ENCODE data around the gene ZFR2. TPM values are rescaled to one million over a fixed set of nuclear protein-coding genes. Genes with fewer than 3 reads are reported as not detected.

Gene ZFR2
- total RNA-seq, 2 donors from 2014 or later = 10.2 TPM; not detected in 1

GRCh38 chr19:3839941-3840340, 28.9 kb downstream of the ZFR2 start:
- Histone ChIP-seq H3K4me3 (no peak overlapping the region), H3K36me3 (no peaks in the 10 kb centered on the region), H3K4me1 (replicated peaks) (no peaks in the 10 kb centered on the region), H3K27ac (no peak overlapping the region), H3K9me3 (no peaks in the 10 kb centered on the region), H3K27me3 (replicated peaks; ENCODE audit: insufficient read depth) (no peaks in the 10 kb centered on the region)
- 51% methylated on average over 13 of the region's 13 CpGs for WGBS
- no peak for DNase-seq (ENCODE audit: low spot score)
- no peak for TF ChIP-seq POLR2AphosphoS5 (IDR thresholded peaks at IDR 0.05)
- TF ChIP-seq CTCF (IDR thresholded peaks at IDR 0.05) = no peak
- no peak for TF ChIP-seq POLR2A (IDR thresholded peaks at IDR 0.05)
- intact Hi-C loops (cut with DNase I) = no loop called here

- Histone ChIP-seq H3K36me3 (no peaks in the 10 kb centered on the region), H3K9me3 (no peaks in the 10 kb centered on the region), H3K4me1 (replicated peaks) (no peaks in the 10 kb centered on the region), H3K27ac (no peak overlapping the region), H3K4me3 (no peak overlapping the region), H3K27me3 (replicated peaks; ENCODE audit: insufficient read depth) (no peaks in the 10 kb centered on the region)
- WGBS = 80% methylated on average over 13 of the region's 13 CpGs
- intact Hi-C loops (cut with DNase I) = no loop called here
- DNase-seq (ENCODE audit: low spot score) = no peak
- TF ChIP-seq POLR2A (IDR thresholded peaks at IDR 0.05) = no peak
Observed at GRCh38 chr19:3838661-3839060, 30.2 kb downstream of the ZFR2 start.

- H3K4me1 ChIP-seq (replicated peaks) = no peaks in the 10 kb centered on the region
- H3K36me3 ChIP-seq = no peaks in the 10 kb centered on the region
- TF ChIP-seq POLR2A (IDR thresholded peaks at IDR 0.05) (no peak), POLR2AphosphoS5 (IDR thresholded peaks at IDR 0.05) (no peak), CTCF (IDR thresholded peaks at IDR 0.05) (no peak)
- 92% methylated on average over 19 of the region's 19 CpGs for WGBS
- no peaks in the 10 kb centered on the region for H3K27me3 ChIP-seq (replicated peaks; ENCODE audit: insufficient read depth)
- no peaks in the 10 kb centered on the region for H3K9me3 ChIP-seq
- no peak for DNase-seq (ENCODE audit: low spot score)
- no peak overlapping the region for H3K4me3 ChIP-seq
- no peak overlapping the region for H3K27ac ChIP-seq
- intact Hi-C loops (cut with DNase I) = no loop called here
Observed at GRCh38 chr19:3837922-3838321, 30.9 kb downstream of the ZFR2 start.

- H3K4me1 ChIP-seq (replicated peaks) = no peaks in the 10 kb centered on the region
- TF ChIP-seq CTCF (IDR thresholded peaks at IDR 0.05) (no peak), POLR2AphosphoS5 (IDR thresholded peaks at IDR 0.05) (no peak), POLR2A (IDR thresholded peaks at IDR 0.05) (no peak)
- intact Hi-C loops (cut with DNase I) = no loop called here
- no peak for DNase-seq (ENCODE audit: low spot score)
- H3K9me3 ChIP-seq = no peaks in the 10 kb centered on the region
- H3K27ac ChIP-seq = no peak overlapping the region
- H3K36me3 ChIP-seq = no peaks in the 10 kb centered on the region
- 96% methylated on average over 17 of the region's 17 CpGs for WGBS
- H3K27me3 ChIP-seq (replicated peaks; ENCODE audit: insufficient read depth) = no peaks in the 10 kb centered on the region
- H3K4me3 ChIP-seq = no peak overlapping the region
Observed at GRCh38 chr19:3837332-3837731, 31.5 kb downstream of the ZFR2 start.

GRCh38 chr19:3836887-3837286, 32.0 kb downstream of the ZFR2 start:
- intact Hi-C loops (cut with DNase I) = no loop called here
- no peak overlapping the region for H3K27ac ChIP-seq
- WGBS = 90% methylated on average over 6 of the region's 6 CpGs
- no peaks in the 10 kb centered on the region for H3K4me1 ChIP-seq (replicated peaks)
- TF ChIP-seq POLR2A (IDR thresholded peaks at IDR 0.05) (no peak), CTCF (IDR thresholded peaks at IDR 0.05) (no peak), POLR2AphosphoS5 (IDR thresholded peaks at IDR 0.05) (no peak)
- H3K9me3 ChIP-seq = no peaks in the 10 kb centered on the region
- no peak overlapping the region for H3K4me3 ChIP-seq
- H3K27me3 ChIP-seq (replicated peaks; ENCODE audit: insufficient read depth) = no peaks in the 10 kb centered on the region
- H3K36me3 ChIP-seq = no peaks in the 10 kb centered on the region
- no peak for DNase-seq (ENCODE audit: low spot score)
